NK-92 (cell line): ENCODE data around the gene NKTR.

ENCODE experiments used
- DNase-seq: peaks from one replicate; lab custom pipeline; 2025; ENCODE audit not compliant: unreplicated experiment; lab: John Stamatoyannopoulos, UW

The NKTR gene

GRCh38 chr3:42681361-42682038, 81.0 kb downstream of the NKTR start:
- no peak for DNase-seq

- no peak for DNase-seq
Measured at GRCh38 chr3:42682301-42683070, 82.0 kb downstream of the NKTR start.

- no peak for DNase-seq
Measured at GRCh38 chr3:42683875-42684598, 83.6 kb downstream of the NKTR start.

DNA sequence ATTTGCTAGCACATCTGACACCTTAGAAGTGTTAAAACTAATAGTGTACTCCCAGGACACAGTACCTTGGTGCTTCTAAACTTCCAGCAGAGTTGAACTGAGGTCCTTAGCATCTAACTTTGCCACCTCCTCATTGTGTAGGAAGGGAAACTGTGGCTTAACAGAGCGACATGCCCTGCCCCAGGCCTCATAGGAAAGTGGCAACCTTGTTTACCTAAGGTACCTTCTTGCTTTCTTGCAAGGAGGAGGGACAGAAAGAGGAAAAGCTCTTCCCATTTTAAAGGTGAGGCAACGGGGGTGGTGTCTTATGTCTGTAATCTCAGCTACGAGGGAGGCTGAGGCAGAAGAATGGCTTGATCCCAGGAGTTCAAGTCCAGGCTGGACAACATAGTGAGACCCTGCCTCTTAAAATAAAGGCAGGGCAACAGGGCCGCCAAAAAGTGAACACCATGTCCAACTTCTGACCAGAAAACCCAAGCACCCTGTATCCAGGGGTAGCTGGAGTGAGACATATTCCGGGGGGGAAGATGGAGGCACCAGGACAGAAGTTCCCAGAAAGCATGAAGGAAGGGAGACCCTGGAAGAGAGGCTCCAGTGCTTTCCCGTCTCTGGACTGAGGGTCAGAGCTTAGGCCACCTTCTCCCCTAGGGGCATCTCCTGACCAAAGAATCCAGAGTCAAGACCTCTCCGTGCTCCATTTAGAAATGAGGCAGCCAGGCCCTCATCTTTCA, 84.3 kb downstream of the NKTR start:
- no peak for DNase-seq

GRCh38 chr3:42685363-42685881, 84.9 kb downstream of the NKTR start, which contains the start of gene KLHL40:
Gene KLHL40 (plus strand): TSS chr3:42685537. CDS start chr3:42685619, 82 bp downstream.
- DNase-seq = no peak

DNA sequence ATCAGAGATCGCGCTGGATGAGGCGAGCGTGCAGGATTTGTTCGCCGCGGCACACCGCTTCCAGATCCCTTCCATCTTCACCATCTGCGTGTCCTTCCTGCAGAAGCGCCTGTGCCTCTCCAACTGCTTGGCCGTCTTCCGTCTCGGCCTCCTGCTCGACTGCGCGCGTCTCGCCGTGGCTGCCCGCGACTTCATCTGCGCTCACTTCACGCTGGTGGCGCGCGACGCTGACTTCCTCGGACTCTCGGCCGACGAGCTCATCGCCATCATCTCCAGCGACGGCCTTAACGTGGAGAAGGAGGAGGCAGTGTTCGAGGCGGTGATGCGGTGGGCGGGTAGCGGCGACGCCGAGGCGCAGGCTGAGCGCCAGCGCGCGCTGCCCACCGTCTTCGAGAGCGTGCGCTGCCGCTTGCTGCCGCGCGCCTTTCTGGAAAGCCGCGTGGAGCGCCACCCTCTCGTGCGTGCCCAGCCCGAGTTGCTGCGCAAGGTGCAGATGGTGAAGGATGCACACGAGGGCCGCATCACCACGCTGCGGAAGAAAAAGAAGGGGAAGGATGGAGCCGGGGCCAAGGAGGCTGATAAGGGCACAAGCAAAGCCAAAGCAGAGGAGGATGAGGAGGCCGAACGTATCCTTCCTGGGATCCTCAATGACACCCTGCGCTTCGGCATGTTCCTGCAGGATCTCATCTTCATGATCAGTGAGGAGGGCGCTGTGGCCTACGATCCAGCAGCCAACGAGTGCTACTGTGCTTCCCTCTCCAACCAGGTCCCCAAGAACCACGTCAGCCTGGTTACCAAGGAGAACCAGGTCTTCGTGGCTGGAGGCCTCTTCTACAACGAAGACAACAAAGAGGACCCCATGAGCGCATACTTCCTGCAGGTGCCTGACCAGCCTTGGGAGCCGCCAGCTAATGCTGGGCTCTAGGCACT, 85.7 kb downstream of the NKTR start:
- no peak for DNase-seq

DNA sequence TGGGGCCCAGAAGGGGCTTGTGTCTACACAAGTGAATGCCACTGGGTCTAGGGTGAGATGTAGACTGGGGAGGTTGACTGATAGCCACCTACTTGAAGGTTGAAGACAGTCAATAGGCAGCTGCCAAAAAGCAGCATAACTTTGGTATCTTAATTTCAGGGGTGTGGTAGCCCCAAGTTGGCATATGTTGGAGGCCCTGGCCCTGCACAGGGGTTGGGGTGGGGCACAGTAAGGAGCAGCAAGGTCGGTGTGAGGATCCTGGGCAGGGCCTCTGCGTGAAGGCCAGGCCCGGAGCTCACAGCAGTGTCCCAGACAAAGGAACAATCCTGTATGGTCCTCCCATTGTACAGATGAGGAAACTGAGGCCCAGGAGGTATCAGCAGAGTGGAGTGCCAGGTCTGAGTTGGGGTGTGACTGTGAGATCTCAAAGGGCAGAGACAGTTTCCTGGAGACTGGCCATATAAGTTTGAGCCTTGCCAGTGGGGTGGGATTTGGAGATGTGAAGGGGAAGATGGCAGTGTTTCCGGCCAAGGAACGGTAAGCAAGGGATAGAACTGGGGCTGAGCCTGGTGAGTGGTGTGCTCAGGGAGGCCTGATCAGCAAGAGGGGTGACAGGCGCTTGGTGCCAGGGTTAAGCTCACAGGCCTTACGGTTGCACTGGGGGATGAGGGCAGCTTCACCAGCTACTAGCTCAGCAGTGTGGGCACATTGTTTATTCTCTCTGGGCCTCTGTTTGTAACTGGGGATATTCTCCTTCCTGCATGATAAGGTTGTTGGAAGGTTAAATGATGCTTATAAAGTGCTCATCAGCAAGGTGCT, 86.6 kb downstream of the NKTR start:
- no peak for DNase-seq

DNA sequence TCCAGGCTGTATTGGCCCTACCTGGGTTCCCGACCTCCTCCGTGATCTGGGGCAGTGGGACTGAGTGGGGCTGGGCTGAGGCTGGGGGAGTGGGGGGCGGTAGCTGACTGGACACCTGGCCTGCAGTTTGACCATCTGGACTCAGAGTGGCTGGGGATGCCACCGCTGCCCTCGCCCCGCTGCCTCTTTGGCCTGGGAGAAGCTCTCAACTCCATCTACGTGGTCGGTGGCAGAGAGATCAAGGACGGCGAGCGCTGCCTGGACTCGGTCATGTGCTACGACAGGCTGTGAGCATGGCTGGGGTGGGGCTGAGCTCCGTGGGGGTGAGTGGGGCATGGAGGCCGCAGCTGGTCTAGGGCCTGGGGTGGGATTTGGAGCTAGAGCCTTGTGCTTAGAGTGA, 87.5 kb downstream of the NKTR start:
- no peak for DNase-seq

GRCh38 chr3:42688487-42689420, 88.3 kb downstream of the NKTR start:
- DNase-seq = no peak

GRCh38 chr3:42689421-42690014, 89.0 kb downstream of the NKTR start:
- DNase-seq = no peak

DNA sequence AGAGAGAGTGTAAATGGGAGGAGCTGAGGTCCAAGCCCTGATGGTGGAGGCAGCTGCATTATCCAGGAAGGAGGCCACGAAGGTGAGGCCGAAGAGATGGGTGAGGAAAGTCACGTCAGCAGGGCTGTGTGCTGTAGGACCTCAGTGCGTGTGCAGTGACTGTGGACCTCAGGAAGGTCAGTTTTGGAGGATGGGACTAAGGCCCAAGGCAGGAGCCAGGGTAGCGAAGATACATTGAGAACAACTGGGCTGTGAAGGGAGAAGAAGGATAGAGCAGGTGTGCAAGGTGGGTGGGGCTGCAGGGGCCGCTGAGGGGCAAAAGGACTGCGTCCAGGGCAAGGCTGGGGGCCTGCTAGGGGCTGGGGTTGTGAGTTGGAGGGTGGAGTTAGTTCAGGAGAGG, 89.7 kb downstream of the NKTR start:
- no peak for DNase-seq

GRCh38 chr3:42690766-42691680, 90.5 kb downstream of the NKTR start:
- no peak for DNase-seq

- no peak for DNase-seq
Measured at GRCh38 chr3:42691816-42692666, 91.6 kb downstream of the NKTR start.

- DNase-seq = no peak
Measured at GRCh38 chr3:42692667-42693529, 92.4 kb downstream of the NKTR start.

DNA sequence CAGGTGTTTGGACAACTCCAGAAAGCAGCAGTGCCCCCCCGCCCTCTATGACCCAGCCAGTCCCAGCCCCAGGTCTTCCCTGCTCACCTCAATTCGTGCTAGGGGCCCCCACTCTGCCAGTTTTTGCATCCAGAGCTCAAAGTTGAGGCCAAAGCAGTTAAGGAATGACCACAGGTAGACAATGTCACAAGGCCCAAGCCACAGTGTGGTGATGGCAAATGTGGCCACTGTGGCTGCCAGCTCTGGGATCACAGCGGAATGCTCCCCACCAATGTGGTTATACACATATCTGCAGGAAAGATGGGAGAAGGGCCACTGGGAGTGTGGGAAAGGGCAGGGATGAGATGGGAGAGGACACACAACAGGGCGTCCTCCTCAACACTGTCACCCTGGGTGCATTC, 93.0 kb downstream of the NKTR start:
- DNase-seq = no peak
